WTC11 (cell line): ENCODE results near the gene LUC7L. TPM values are rescaled to one million over a fixed set of nuclear protein-coding genes. Genes with fewer than 3 reads are reported as not detected.
"Not testable (repeated sequence)": the region's sequence is repeated elsewhere in the genome, so short reads cannot be mapped to it uniquely, and the experiment has no call there.

Source experiments
- ATAC-seq: fragments of 200-7000 bp; cut with Tn5 transposase; 2 replicates; pipeline ENCODE4 v1.10.0; 2021; ENCODE audit warnings: mild to moderate bottlenecking, moderate library complexity
- CTCF ChIA-PET: fragments of 300-600 bp; sonication (Branson Sonifier 250); formaldehyde crosslinking; loops from one replicate; lab custom pipeline; 2021; ENCODE audit warnings: antibody characterized with exemption; lab: Charles Lee
- POLR2A ChIA-PET: fragments of 350-600 bp; sonication (Branson Sonifier 250); formaldehyde crosslinking; loops from one replicate; lab custom pipeline; 2021; ENCODE audit warnings: antibody characterized with exemption; lab: Charles Lee
- DNase-seq: peaks from one replicate; pipeline ENCODE4 v3.0.0; 2021; ENCODE audit warnings: low spot score
- H3K27ac Mint-ChIP-seq: 2 replicates; pipeline ENCODE4 v1.8.0; 2021; ENCODE audit warnings: mixed read lengths
- H3K27me3 Mint-ChIP-seq: 2 replicates; pipeline ENCODE4 v1.8.0; 2021; ENCODE audit warnings: low read depth, mild to moderate bottlenecking, moderate library complexity, mixed read lengths
- H3K36me3 Mint-ChIP-seq: 2 replicates; pipeline ENCODE4 v1.8.0; 2021; ENCODE audit warnings: mixed read lengths
- H3K4me1 Mint-ChIP-seq: 2 replicates; pipeline ENCODE4 v1.8.0; 2022; ENCODE audit warnings: mixed read lengths
- H3K4me3 Mint-ChIP-seq: 2 replicates; pipeline ENCODE4 v1.8.0; 2021; ENCODE audit warnings: mild to moderate bottlenecking, moderate library complexity, mixed read lengths
- H3K9me3 Mint-ChIP-seq: 2 replicates; pipeline ENCODE4 v1.8.0; 2021; ENCODE audit warnings: mixed read lengths
- CREM ChIP-seq: sonication (generic); formaldehyde crosslinking; IDR thresholded peaks from 2 replicates; pipeline ENCODE4 v1.8.1; 2022; ENCODE audit warnings: mild to moderate bottlenecking, missing genetic modification reagents, moderate library complexity
- ESRRA ChIP-seq: sonication (generic); formaldehyde crosslinking; IDR thresholded peaks from 2 replicates; pipeline ENCODE4 v1.8.1; 2022; ENCODE audit warnings: mild to moderate bottlenecking, missing genetic modification reagents, borderline replicate concordance
- ETV6 ChIP-seq: sonication (generic); formaldehyde crosslinking; IDR thresholded peaks from 2 replicates; pipeline ENCODE4 v1.8.1; 2022; ENCODE audit warnings: mild to moderate bottlenecking, missing genetic modification reagents
- FOXJ3 ChIP-seq: sonication (generic); formaldehyde crosslinking; IDR thresholded peaks from 2 replicates; pipeline ENCODE4 v1.9.0; 2021; ENCODE audit warnings: missing genetic modification reagents, mild to moderate bottlenecking, borderline replicate concordance
- GRHL2 ChIP-seq: fragments of 250-450 bp; sonication (Bioruptor Pico); IDR thresholded peaks from 2 replicates; pipeline ENCODE4 v1.8.0; 2022; ENCODE audit warnings: mild to moderate bottlenecking, moderate library complexity; ENCODE audit not compliant: insufficient replicate concordance, severe bottlenecking
- MXD4 ChIP-seq: fragments of 250-450 bp; sonication (Bioruptor Pico); IDR thresholded peaks from 2 replicates; pipeline ENCODE4 v1.8.0; 2021; ENCODE audit warnings: mild to moderate bottlenecking, moderate library complexity, borderline replicate concordance
- NFE2L1 ChIP-seq: sonication (generic); formaldehyde crosslinking; IDR thresholded peaks from 2 replicates; pipeline ENCODE4 v1.8.1; 2023; ENCODE audit warnings: missing genetic modification reagents
- RELA ChIP-seq: sonication (generic); formaldehyde crosslinking; IDR thresholded peaks from 2 replicates; pipeline ENCODE4 v1.8.1; 2022; ENCODE audit warnings: missing genetic modification reagents, mild to moderate bottlenecking, borderline replicate concordance
- RORB ChIP-seq: fragments of 250-450 bp; sonication (Bioruptor Pico); IDR thresholded peaks from 2 replicates; pipeline ENCODE4 v1.9.0; 2021; ENCODE audit warnings: mild to moderate bottlenecking
- SMAD3 ChIP-seq: sonication (generic); formaldehyde crosslinking; IDR thresholded peaks from 2 replicates; pipeline ENCODE4 v1.8.0; 2022; ENCODE audit warnings: missing genetic modification reagents, mild to moderate bottlenecking, borderline replicate concordance
- SOX15 ChIP-seq: fragments of 250-450 bp; sonication (Bioruptor Pico); IDR thresholded peaks from 2 replicates; pipeline ENCODE4 v1.9.0; 2021; ENCODE audit warnings: mild to moderate bottlenecking
- TEAD1 ChIP-seq: sonication (generic); formaldehyde crosslinking; IDR thresholded peaks from 2 replicates; pipeline ENCODE4 v1.8.0; 2022; ENCODE audit warnings: mild to moderate bottlenecking, missing genetic modification reagents
- ZNF121 ChIP-seq: sonication (generic); formaldehyde crosslinking; IDR thresholded peaks from 2 replicates; pipeline ENCODE4 v1.8.0; 2023; ENCODE audit warnings: missing genetic modification reagents
- ZNF423 ChIP-seq: fragments of 250-450 bp; sonication (Bioruptor Pico); IDR thresholded peaks from 2 replicates; pipeline ENCODE4 v2.1.2; 2022; ENCODE audit warnings: mild to moderate bottlenecking, moderate library complexity
- total RNA-seq: library from RNA; stranded (reverse); gene quantifications from 3 replicates; pipeline ENCODE4 v1.2.3, GENCODE V29; 2021
- TF ChIP-seq, protein P1 (sequence below): sonication (generic); formaldehyde crosslinking; IDR thresholded peaks from 2 replicates; pipeline ENCODE4 v1.8.1; 2022; ENCODE audit warnings: missing genetic modification reagents, borderline replicate concordance
- TF ChIP-seq, protein P2 (sequence below): fragments of 250-450 bp; sonication (Bioruptor Pico); IDR thresholded peaks from 2 replicates; pipeline ENCODE4 v1.9.0; 2021; ENCODE audit warnings: moderate library complexity, mild to moderate bottlenecking, inconsistent platforms, borderline replicate concordance
- TF ChIP-seq, protein P3 (sequence below): sonication (generic); formaldehyde crosslinking; IDR thresholded peaks from 2 replicates; pipeline ENCODE4 v1.8.1; 2023; ENCODE audit warnings: mild to moderate bottlenecking, missing genetic modification reagents, moderate library complexity

Gene LUC7L
- total RNA-seq, 1 experiment from 2014 or later, result 111 TPM

DNA sequence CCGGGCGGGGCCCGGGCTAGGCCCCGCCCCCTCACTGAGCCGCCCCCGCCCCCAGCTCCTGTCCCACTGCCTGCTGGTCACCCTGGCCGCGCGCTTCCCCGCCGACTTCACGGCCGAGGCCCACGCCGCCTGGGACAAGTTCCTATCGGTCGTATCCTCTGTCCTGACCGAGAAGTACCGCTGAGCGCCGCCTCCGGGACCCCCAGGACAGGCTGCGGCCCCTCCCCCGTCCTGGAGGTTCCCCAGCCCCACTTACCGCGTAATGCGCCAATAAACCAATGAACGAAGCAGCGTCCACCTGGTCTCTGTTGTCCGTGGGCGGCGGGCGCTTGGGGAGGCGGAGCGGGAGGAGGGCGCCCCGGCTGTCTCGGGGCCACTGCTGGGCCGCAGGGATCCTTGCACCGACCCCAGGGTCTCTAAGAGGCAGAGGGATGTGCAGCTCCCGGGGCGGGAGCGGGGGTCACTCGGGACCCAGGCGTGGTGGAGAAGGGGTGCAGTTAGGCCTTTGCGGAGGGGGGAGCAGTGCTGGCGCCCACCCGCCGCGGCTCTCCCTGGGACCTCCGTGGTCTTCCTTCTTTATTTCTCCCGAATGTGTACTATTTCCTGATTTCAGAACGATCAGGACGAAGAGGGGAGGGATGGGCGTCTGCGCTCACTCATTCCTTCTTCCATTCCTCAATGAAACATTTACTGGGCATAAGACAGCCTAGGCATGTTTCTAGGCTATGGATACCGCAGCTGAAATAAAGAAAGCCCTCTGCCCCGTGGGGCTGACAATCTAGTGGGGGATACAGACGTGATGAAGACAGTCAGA lies 74.8 kb downstream of the LUC7L start:
- H3K4me1 Mint-ChIP-seq, result peaks cover 4% of the 10 kb centered on the region; the same call in 1 of the 2 replicates
- H3K9me3 Mint-ChIP-seq, result 0 out of 2 replicates have a peak, but pooled peaks cover 3% of the 10 kb centered on the region
- peak overlapping the region; percentile 77 for H3K4me3 Mint-ChIP-seq
- DNase-seq (no peak), ATAC-seq (peak; percentile 46)
- ChIA-PET CTCF (interaction anchor here (0.9 to 2.3 kb wide), 3 partner anchors 26 to 47 kb away, joined by 3 to 8 read pairs (median 4); partner anchors contain the start of gene HBQ1), POLR2A (no interaction called here)
- H3K27ac Mint-ChIP-seq, result no peak overlapping the region
- no peaks in the 10 kb centered on the region for H3K36me3 Mint-ChIP-seq
- peaks cover 87% of the 10 kb centered on the region for H3K27me3 Mint-ChIP-seq
- TF ChIP-seq FOXJ3 (CRISPR knock-in tag), result no peak
- TF ChIP-seq, all 79 proteins: peak for 0

DNA sequence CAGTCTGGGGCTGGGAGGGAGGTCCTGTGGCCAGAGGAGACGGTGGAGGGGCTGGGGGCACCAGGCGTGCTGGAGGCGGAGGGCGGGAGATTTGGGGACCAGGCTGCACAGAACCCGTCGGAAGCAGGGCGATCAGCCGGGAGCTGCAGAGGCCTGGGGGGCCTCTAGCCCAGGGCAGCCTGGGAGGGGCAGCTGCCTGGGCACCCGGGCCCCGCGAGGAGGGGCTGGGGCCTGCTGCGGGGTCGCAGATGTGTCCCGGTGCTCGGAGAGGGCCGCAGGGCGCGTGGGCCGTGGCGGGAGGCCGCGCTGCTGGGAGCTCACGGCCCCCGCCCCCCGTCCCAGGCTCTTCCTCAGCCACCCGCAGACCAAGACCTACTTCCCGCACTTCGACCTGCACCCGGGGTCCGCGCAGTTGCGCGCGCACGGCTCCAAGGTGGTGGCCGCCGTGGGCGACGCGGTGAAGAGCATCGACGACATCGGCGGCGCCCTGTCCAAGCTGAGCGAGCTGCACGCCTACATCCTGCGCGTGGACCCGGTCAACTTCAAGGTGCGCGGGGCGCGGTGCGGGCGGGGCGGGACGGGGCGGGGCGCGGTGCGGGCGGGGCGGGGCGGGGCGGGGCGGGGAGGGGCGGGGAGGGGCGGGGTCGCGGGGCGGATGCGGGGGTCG lies 75.6 kb downstream of the LUC7L start:
- POLR2A ChIA-PET, H3K4me1 Mint-ChIP-seq, H3K36me3 Mint-ChIP-seq, H3K4me3 Mint-ChIP-seq, H3K9me3 Mint-ChIP-seq, DNase-seq, H3K27ac Mint-ChIP-seq: not testable (repeated sequence)
- H3K27me3 Mint-ChIP-seq, result peaks cover 89% of the 10 kb centered on the region
- CTCF ChIA-PET, result interaction anchor here (0.9 to 2.3 kb wide), 2 partner anchors 27 to 46 kb away, joined by 4 to 8 read pairs; partner anchors contain the start of gene HBQ1
- peak; percentile 49 for ATAC-seq

DNA sequence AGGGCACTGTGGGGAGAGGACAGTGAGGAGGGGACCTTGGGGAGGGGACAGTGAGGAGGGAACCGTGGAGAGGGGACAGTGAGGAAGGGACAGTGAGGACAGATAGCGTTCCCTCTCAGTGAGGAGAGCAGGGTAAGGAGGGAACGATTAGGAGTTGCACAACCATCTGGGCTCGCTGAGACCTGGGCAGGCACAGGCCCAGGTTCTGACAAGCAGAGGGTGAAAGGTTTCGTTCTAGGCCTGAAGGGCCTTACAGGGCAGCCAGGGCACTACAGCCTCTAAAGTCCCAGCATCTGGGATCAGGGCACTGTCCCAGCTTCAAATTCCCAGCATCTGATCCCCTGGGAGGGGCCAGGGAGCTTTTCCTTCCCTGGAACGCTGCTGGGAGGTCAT lies 76.1 kb downstream of the LUC7L start:
- H3K4me1 Mint-ChIP-seq, H3K27ac Mint-ChIP-seq, POLR2A ChIA-PET, H3K36me3 Mint-ChIP-seq, CTCF ChIA-PET, H3K9me3 Mint-ChIP-seq, DNase-seq: not testable (repeated sequence)
- Mint-ChIP-seq H3K27me3 (peaks cover 90% of the 10 kb centered on the region), H3K4me3 (peak overlapping the region; percentile 53)
- ATAC-seq, result peak; percentile 44

DNA sequence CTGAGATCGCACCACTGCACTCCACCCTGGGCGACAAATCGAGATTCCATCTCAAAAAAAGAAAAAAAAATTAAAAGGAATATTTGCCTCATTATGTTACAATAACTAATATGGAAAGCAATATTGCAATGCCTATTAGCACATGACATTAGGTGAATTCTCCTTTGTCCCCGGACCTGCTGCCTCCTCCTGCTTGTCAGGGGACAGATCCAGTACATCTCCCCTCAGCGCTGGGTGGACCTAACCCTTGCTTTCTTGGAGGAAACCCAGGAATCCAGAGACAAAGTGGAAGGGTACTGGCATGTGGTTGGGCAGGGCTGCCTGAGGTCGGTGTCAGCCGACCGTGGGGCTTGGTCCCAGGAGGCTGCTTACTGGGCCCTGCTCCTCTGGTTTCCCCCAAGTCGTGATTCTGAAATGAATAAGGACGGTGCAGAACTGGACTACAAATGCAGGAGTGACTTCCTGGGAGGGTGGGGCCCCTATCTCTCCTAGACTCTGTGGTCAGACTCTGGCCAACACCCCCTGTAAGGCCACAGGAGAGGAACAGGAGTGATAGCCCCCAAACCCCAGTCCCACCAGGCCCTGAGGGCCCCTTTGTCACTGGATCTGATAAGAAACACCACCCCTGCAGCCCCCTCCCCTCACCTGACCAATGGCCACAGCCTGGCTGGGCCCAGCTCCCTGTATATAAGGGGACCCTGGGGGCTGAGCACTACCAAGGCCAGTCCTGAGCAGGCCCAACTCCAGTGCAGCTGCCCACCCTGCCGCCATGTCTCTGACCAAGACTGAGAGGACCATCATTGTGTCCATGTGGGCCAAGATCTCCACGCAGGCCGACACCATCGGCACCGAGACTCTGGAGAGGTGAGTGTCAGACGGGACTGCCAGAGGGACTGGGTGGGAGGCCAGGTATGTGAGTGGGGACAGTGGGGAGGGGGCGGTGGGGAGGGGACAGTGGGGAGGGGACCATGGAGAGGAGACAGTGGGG lies 76.8 kb downstream of the LUC7L start, which contains the start of gene HBZ:
TSS of gene HBZ (plus strand) at position 504 of the 988 bp plus-strand sequence. CDS start at position 770, 266 bp downstream.
- CTCF ChIA-PET, result interaction anchor here (0.8 kb wide), 1 partner anchor 45 kb away, joined by 3 read pairs; no protein-coding TSS in a partner anchor

More for the DNA sequence above, 76.8 kb downstream of the LUC7L start, which contains the start of gene HBZ:
- POLR2A ChIA-PET, result no interaction called here
- Mint-ChIP-seq H3K36me3 (no peaks in the 10 kb centered on the region), H3K27me3 (peaks cover 85% of the 10 kb centered on the region), H3K27ac (no peak within 1 kb of the TSS), H3K9me3 (0 out of 2 replicates have a peak, but pooled peaks cover 3% of the 10 kb centered on the region), H3K4me3 (peak within 1 kb of the TSS; percentile 53), H3K4me1 (peaks cover 4% of the 10 kb centered on the region; the same call in 1 of the 2 replicates)
- no peak for DNase-seq
- TF ChIP-seq, protein P1, sequence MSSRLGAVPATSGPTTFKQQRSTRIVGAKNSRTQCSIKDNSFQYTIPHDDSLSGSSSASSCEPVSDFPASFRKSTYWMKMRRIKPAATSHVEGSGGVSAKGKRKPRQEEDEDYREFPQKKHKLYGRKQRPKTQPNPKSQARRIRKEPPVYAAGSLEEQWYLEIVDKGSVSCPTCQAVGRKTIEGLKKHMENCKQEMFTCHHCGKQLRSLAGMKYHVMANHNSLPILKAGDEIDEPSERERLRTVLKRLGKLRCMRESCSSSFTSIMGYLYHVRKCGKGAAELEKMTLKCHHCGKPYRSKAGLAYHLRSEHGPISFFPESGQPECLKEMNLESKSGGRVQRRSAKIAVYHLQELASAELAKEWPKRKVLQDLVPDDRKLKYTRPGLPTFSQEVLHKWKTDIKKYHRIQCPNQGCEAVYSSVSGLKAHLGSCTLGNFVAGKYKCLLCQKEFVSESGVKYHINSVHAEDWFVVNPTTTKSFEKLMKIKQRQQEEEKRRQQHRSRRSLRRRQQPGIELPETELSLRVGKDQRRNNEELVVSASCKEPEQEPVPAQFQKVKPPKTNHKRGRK, result no peak
- TF ChIP-seq ETV6, result no peak
- no peak for TF ChIP-seq CREM (CRISPR knock-in tag)
- TF ChIP-seq, protein P2, sequence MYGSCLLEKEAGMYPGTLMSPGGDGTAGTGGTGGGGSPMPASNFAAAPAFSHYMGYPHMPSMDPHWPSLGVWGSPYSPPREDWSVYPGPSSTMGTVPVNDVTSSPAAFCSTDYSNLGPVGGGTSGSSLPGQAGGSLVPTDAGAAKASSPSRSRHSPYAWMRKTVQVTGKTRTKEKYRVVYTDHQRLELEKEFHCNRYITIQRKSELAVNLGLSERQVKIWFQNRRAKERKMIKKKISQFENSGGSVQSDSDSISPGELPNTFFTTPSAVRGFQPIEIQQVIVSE (CRISPR knock-in tag), result no peak
- TF ChIP-seq, protein P3, sequence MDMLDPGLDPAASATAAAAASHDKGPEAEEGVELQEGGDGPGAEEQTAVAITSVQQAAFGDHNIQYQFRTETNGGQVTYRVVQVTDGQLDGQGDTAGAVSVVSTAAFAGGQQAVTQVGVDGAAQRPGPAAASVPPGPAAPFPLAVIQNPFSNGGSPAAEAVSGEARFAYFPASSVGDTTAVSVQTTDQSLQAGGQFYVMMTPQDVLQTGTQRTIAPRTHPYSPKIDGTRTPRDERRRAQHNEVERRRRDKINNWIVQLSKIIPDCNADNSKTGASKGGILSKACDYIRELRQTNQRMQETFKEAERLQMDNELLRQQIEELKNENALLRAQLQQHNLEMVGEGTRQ (CRISPR knock-in tag), result no peak
- TF ChIP-seq ZNF121, result no peak
- no peak for TF ChIP-seq GRHL2 (CRISPR knock-in tag)
- TF ChIP-seq SMAD3 (CRISPR knock-in tag), result no peak
- TF ChIP-seq ESRRA, result no peak
- no peak for TF ChIP-seq ZNF423 (CRISPR knock-in tag)
- TF ChIP-seq TEAD1, result no peak
- TF ChIP-seq NFE2L1 (CRISPR knock-in tag), result no peak
- TF ChIP-seq SOX15 (CRISPR knock-in tag), result no peak
- no peak for TF ChIP-seq RORB (CRISPR knock-in tag)
- no peak for TF ChIP-seq RELA (CRISPR knock-in tag)
- no peak for TF ChIP-seq MXD4 (CRISPR knock-in tag)
- no peak for ATAC-seq
